AG04450 (cell line): ENCODE data around the gene VARS1. TPM values are rescaled to one million over a fixed set of nuclear protein-coding genes. Genes with fewer than 3 reads are reported as not detected.
A peak's percentile ranks its signal among the peaks of the same experiment; 100 is the strongest.
"Not testable (repeated sequence)": the region's sequence is repeated elsewhere in the genome, so short reads cannot be mapped to it uniquely, and the experiment has no call there.

Experiments
- CTCF ChIA-PET: fragments of 300-600, 350-600 bp; formaldehyde crosslinking; extraction: SDS; loops from one replicate; lab custom pipeline; 2022; ENCODE audit warnings: antibody characterized with exemption, inconsistent platforms; lab: Charles Lee
- POLR2A ChIA-PET: fragments of 350-600 bp; formaldehyde crosslinking; extraction: SDS; loops from one replicate; lab custom pipeline; 2021; ENCODE audit warnings: antibody characterized with exemption, inconsistent platforms; lab: Yijun Ruan, JAX
- DNase-seq: peaks from one replicate; pipeline ENCODE4 v3.0.0-alpha.2; 2011; ENCODE audit warnings: low read depth, low spot score
- H3K27ac ChIP-seq: one replicate; pipeline ENCODE4 v1.5.1; 2012; ENCODE audit warnings: low read depth, low read length, control low read depth
- H3K27me3 ChIP-seq: one replicate; pipeline ENCODE4 v1.6.0; 2012; ENCODE audit warnings: low read length; ENCODE audit not compliant: control insufficient read depth, insufficient read depth
- H3K4me3 ChIP-seq: 2 replicates; pipeline ENCODE4 v1.5.1; 2011; ENCODE audit warnings: mild to moderate bottlenecking, low read depth, low read length, control low read depth
- H3K9me3 ChIP-seq: 2 replicates; pipeline ENCODE4 v1.5.1; 2012; ENCODE audit warnings: low read length; ENCODE audit not compliant: control insufficient read depth, insufficient read depth
- CTCF ChIP-seq: IDR thresholded peaks from 2 replicates; pipeline ENCODE4 v1.5.1; 2011; ENCODE audit warnings: low read depth, low read length, control low read depth, inconsistent platforms
- polyA plus RNA-seq: library from polyadenylated mRNA; depleted of rRNA; stranded (reverse); fragments of >200 nt; gene quantifications from 2 replicates; pipeline ENCODE4 v1.2.3, GENCODE V29; 2011

Gene VARS1
- polyA plus RNA-seq, 1 experiment = 16.0 TPM

GRCh38 chr6:31813465-31813849, 17.9 kb upstream of the VARS1 start:
- ChIA-PET POLR2A (interaction anchor here (1.1 to 2.2 kb wide), 2 partner anchors 17 to 22 kb away, joined by 5 to 19 read pairs; partner anchors contain the start of gene VARS1), CTCF (interaction anchor here (1.2 to 1.8 kb wide), 2 partner anchors 22 to 43 kb away, joined by 3 to 6 read pairs; no protein-coding TSS in a partner anchor)
- Histone ChIP-seq H3K27ac (no peak overlapping the region), H3K27me3 (no peaks in the 10 kb centered on the region), H3K9me3 (no peaks in the 10 kb centered on the region), H3K4me3 (no peak overlapping the region)
- DNase-seq = no peak
- TF ChIP-seq CTCF = no peak

DNA sequence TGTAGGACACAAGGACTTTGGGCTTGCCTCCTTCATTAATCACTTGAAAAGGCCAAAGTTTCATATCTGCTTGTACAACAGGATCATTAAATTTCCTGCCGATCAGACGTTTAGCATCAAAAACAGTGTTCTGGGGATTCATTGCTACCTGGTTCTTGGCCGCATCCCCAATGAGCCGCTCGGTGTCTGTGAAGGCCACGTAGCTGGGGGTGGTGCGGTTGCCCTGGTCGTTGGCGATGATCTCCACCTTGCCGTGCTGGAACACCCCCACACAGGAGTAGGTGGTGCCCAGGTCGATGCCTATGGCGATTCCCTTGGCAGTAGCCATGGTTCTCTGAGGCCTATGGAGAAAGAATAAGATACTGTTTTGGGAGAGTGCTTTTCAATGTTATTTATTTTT, 16.1 kb upstream of the VARS1 start:
- ChIA-PET POLR2A (no interaction called here), CTCF (no interaction called here)
- no peak for DNase-seq
- Histone ChIP-seq H3K27ac (no peak overlapping the region), H3K9me3 (no peaks in the 10 kb centered on the region), H3K27me3 (no peaks in the 10 kb centered on the region), H3K4me3 (no peak overlapping the region)
- TF ChIP-seq CTCF = no peak

GRCh38 chr6:31808599-31808998, 13.0 kb upstream of the VARS1 start:
- not testable (repeated sequence) for DNase-seq, H3K9me3 ChIP-seq, H3K4me3 ChIP-seq, H3K27me3 ChIP-seq, H3K27ac ChIP-seq
- ChIA-PET CTCF (interaction anchor here (0.7 to 0.8 kb wide), 2 partner anchors 13 to 56 kb away, joined by 3 to 6 read pairs; partner anchors contain the start of gene VARS1), POLR2A (interaction anchor here (0.7 to 1.0 kb wide), 2 partner anchors 19 to 88 kb away, joined by 3 read pairs; partner anchors contain the start of gene HSPA1B)

- DNase-seq = peak; percentile 93
- TF ChIP-seq CTCF = peak; percentile 18
- ChIA-PET CTCF (interaction anchor here (0.5 to 2.5 kb wide), 21 partner anchors 9 to 1302 kb away, joined by 3 to 25 read pairs (median 4); partner anchors contain the start of genes ABHD16A, EHMT2, HSPA1A and HSPA1L), POLR2A (interaction anchor here (0.6 to 2.6 kb wide), 14 partner anchors 9 to 1165 kb away, joined by 3 to 40 read pairs (median 4); partner anchors contain the start of genes HSPA1A, HSPA1B, HSPA1L and NEU1)
- Histone ChIP-seq H3K9me3 (no peaks in the 10 kb centered on the region), H3K4me3 (peak within 1 kb of the TSS; percentile 78), H3K27ac (peak within 1 kb of the TSS; percentile 70), H3K27me3 (no peaks in the 10 kb centered on the region)
Observed at GRCh38 chr6:31806470-31807272, 11.1 kb upstream of the VARS1 start, which contains the start of gene LSM2. TSS of gene LSM2 (minus strand) at chr6:31806966. CDS start at chr6:31806757, 209 bp downstream.

DNA sequence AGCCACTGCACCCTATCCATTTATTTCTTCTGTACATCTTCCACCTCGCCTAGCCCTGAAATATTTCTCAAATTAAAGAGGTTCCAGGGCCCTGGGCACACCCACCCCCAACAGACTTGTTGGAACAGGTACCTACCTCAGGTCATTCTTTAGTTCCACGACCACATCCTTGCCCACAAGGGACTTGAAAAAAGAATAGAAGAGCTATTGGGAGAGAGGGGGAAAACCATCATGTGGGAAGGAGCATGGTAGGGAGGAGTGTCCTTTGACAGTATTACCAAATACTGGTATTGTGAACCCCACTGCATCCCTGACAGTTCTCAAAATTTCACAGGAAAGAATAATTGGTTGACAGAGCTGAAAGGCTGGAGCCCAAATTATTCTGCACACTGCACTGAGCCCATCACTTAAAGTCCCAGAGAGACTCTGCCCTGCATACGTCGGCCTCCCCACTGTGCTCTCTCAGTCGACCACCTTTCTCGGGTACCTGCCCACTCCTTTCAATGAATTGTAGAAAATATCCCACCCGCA, 10.5 kb upstream of the VARS1 start:
- Histone ChIP-seq H3K27ac (peak overlapping the region; percentile 70), H3K4me3 (peak overlapping the region; percentile 78), H3K27me3 (no peaks in the 10 kb centered on the region), H3K9me3 (no peaks in the 10 kb centered on the region)
- ChIA-PET CTCF (interaction anchor here (0.6 to 2.5 kb wide), 9 partner anchors 9 to 139 kb away, joined by 3 to 25 read pairs (median 4); partner anchors contain the start of genes HSPA1A, HSPA1L, LY6G5C and VARS1), POLR2A (interaction anchor here (0.9 to 2.6 kb wide), 10 partner anchors 9 to 104 kb away, joined by 3 to 40 read pairs (median 6); partner anchors contain the start of genes HSPA1A, HSPA1B, HSPA1L and NEU1)
- no peak for TF ChIP-seq CTCF
- no peak for DNase-seq

GRCh38 chr6:31801031-31801927, 5.7 kb upstream of the VARS1 start:
- H3K9me3 ChIP-seq, H3K27ac ChIP-seq, H3K27me3 ChIP-seq, DNase-seq, H3K4me3 ChIP-seq: not testable (repeated sequence)
- ChIA-PET POLR2A (interaction anchor here (0.7 to 0.9 kb wide), 2 partner anchors 14 to 1078 kb away, joined by 4 to 5 read pairs; partner anchors contain the start of genes HSPA1A and HSPA1L), CTCF (interaction anchor here (2.1 kb wide), 1 partner anchor 10 kb away, joined by 10 read pairs; no protein-coding TSS in a partner anchor)
